Mesenchymal stem cell (in vitro differentiated cells and primary cell): ENCODE data around the gene BIRC7.

ENCODE experiments used
- DNase-seq: peaks from one replicate; pipeline ENCODE4 v3.0.0-alpha.2; 2013
- H2AFZ ChIP-seq: one replicate; pipeline ENCODE4 v1.6.1; 2013; ENCODE audit warnings: low read depth, mild to moderate bottlenecking, control low read depth, inconsistent platforms, low read length, moderate library complexity
- H2AK5ac ChIP-seq: 2 replicates; pipeline ENCODE4 v1.6.1; 2013; ENCODE audit warnings: low read length, moderate library complexity, mild to moderate bottlenecking, inconsistent platforms; ENCODE audit not compliant: severe bottlenecking
- H2BK120ac ChIP-seq: one replicate; pipeline ENCODE4 v1.6.1; 2013; ENCODE audit warnings: low read depth, mild to moderate bottlenecking, inconsistent platforms, low read length, moderate library complexity
- H2BK12ac ChIP-seq, 2 experiments: one replicate each; pipeline ENCODE4 v1.6.1; 2013; ENCODE audit warnings: inconsistent platforms in 2 of 2, low read length in 2 of 2, mild to moderate bottlenecking in 2 of 2, moderate library complexity in 2 of 2, control low read depth in 1 of 2
- H2BK15ac ChIP-seq: one replicate; pipeline ENCODE4 v1.6.1; 2013; ENCODE audit warnings: mild to moderate bottlenecking, low read depth, inconsistent platforms; ENCODE audit not compliant: poor library complexity, severe bottlenecking
- H2BK5ac ChIP-seq: 2 replicates; pipeline ENCODE4 v1.6.1; 2013; ENCODE audit warnings: low read depth, mild to moderate bottlenecking, low read length, control low read depth, inconsistent platforms; ENCODE audit not compliant: poor library complexity, severe bottlenecking
- H3K14ac ChIP-seq, 2 experiments: one replicate each; pipeline ENCODE4 v1.6.1; 2013; ENCODE audit warnings: inconsistent platforms in 2 of 2, low read length in 2 of 2, control low read depth in 1 of 2, mild to moderate bottlenecking in 1 of 2, moderate library complexity in 1 of 2
- H3K18ac ChIP-seq, 2 experiments: one replicate each; pipeline ENCODE4 v1.6.1; 2013; ENCODE audit warnings: inconsistent platforms in 2 of 2, low read length in 2 of 2, control low read depth in 1 of 2, low read depth in 1 of 2, mild to moderate bottlenecking in 1 of 2
- H3K23ac ChIP-seq, 2 experiments: one replicate each; pipeline ENCODE4 v1.6.1; 2013; ENCODE audit warnings: inconsistent platforms in 2 of 2, low read length in 2 of 2, mild to moderate bottlenecking in 2 of 2, moderate library complexity in 2 of 2, control low read depth in 1 of 2
- H3K27ac ChIP-seq: 2 replicates; pipeline ENCODE4 v1.5.1; 2013; ENCODE audit warnings: mild to moderate bottlenecking, moderate library complexity, low read length, control low read depth, inconsistent platforms; ENCODE audit not compliant: poor library complexity, severe bottlenecking
- H3K27me3 ChIP-seq, 2 experiments: 2 replicates each; pipeline versions ENCODE4 v1.6.1 to v1.7.0; 2013; ENCODE audit warnings: low read length in 2 of 2, mild to moderate bottlenecking in 2 of 2, moderate library complexity in 2 of 2, control low read depth in 1 of 2, inconsistent platforms in 1 of 2; ENCODE audit not compliant: control insufficient read depth in 1 of 2, insufficient read depth in 1 of 2
- H3K36me3 ChIP-seq, 2 experiments: 2 replicates each; pipeline versions ENCODE4 v1.6.1 to v1.7.0; 2013; ENCODE audit warnings: low read length in 2 of 2, control low read depth in 1 of 2, inconsistent platforms in 1 of 2, low read depth in 1 of 2, mild to moderate bottlenecking in 1 of 2; ENCODE audit not compliant: insufficient read depth in 2 of 2, control insufficient read depth in 1 of 2
- H3K4ac ChIP-seq, 2 experiments: one replicate each; pipeline ENCODE4 v1.6.1; 2013; ENCODE audit warnings: inconsistent platforms in 2 of 2, low read length in 2 of 2, mild to moderate bottlenecking in 2 of 2, moderate library complexity in 2 of 2, control low read depth in 1 of 2, low read depth in 1 of 2
- H3K4me1 ChIP-seq: 2 replicates; pipeline ENCODE4 v1.6.1; 2013; ENCODE audit warnings: low read depth, low read length, control low read depth; ENCODE audit not compliant: control insufficient read depth, insufficient read depth
- H3K4me2 ChIP-seq: 2 replicates; pipeline ENCODE4 v1.6.1; 2013; ENCODE audit warnings: low read length, mild to moderate bottlenecking, inconsistent platforms; ENCODE audit not compliant: poor library complexity, severe bottlenecking
- H3K4me3 ChIP-seq, 2 experiments: 2 replicates each; pipeline versions ENCODE4 v1.5.1 to v1.7.0; 2013; ENCODE audit warnings: low read length in 2 of 2, mild to moderate bottlenecking in 2 of 2, control low read depth in 1 of 2, low read depth in 1 of 2; ENCODE audit not compliant: insufficient read depth in 1 of 2
- H3K79me1 ChIP-seq: replicated peaks from 2 replicates; pipeline ENCODE4 v1.6.1; 2013; ENCODE audit warnings: mild to moderate bottlenecking, control low read depth, low read length, inconsistent platforms; ENCODE audit not compliant: poor library complexity, severe bottlenecking
- H3K9ac ChIP-seq: 2 replicates; pipeline ENCODE4 v1.7.0; 2013; ENCODE audit warnings: mild to moderate bottlenecking, low read length, moderate library complexity
- H3K9me3 ChIP-seq: 2 replicates; pipeline ENCODE4 v1.7.0; 2013; ENCODE audit warnings: mild to moderate bottlenecking, low read length; ENCODE audit not compliant: control insufficient read depth
- H4K8ac ChIP-seq: one replicate; pipeline ENCODE4 v1.6.1; 2013; ENCODE audit warnings: inconsistent platforms, mild to moderate bottlenecking, low read length, moderate library complexity
- H4K91ac ChIP-seq: one replicate; pipeline ENCODE4 v1.6.1; 2013; ENCODE audit warnings: mild to moderate bottlenecking, low read length, inconsistent platforms
- WGBS: methylation state at CpG from one replicate; pipeline ENCODE4 v1.1.7; 2013; ENCODE audit warnings: mixed read lengths; 5-methylcytosine and 5-hydroxymethylcytosine counted together

The BIRC7 gene

GRCh38 chr20:63224412-63225081, 11.2 kb upstream of the BIRC7 start:
- H3K23ac ChIP-seq = no peak overlapping the region
- peak; percentile 61 for DNase-seq
- H2BK15ac ChIP-seq = peak overlapping the region; percentile 12
- no peak overlapping the region for H3K9ac ChIP-seq
- H3K4me3 ChIP-seq = no peak overlapping the region
- H3K18ac ChIP-seq = no peak overlapping the region
- WGBS = 52% methylated on average over 16 of the region's 16 CpGs
- no peaks in the 10 kb centered on the region for H3K79me1 ChIP-seq
- no peak overlapping the region for H4K8ac ChIP-seq
- H3K14ac ChIP-seq = peak overlapping the region in 1 of 2 experiments; percentile 47
- H2BK5ac ChIP-seq = peak overlapping the region; percentile 83
- no peak overlapping the region for H3K4me2 ChIP-seq
- peak overlapping the region; percentile 86 for H3K27ac ChIP-seq
- no peaks in the 10 kb centered on the region for H3K9me3 ChIP-seq
- H3K27me3 ChIP-seq = peaks cover 19 to 53% of the 10 kb centered on the region in 2 experiments
- H4K91ac ChIP-seq = no peak overlapping the region
- H3K36me3 ChIP-seq = no peaks in the 10 kb centered on the region
- H2AFZ ChIP-seq = peak overlapping the region; percentile 36
- H3K4me1 ChIP-seq = peaks cover 42% of the 10 kb centered on the region
- peak overlapping the region in 1 of 2 experiments; percentile 37 for H3K4ac ChIP-seq
- peak overlapping the region; percentile 69 for H2AK5ac ChIP-seq
- no peak overlapping the region for H2BK120ac ChIP-seq
- no peak overlapping the region for H2BK12ac ChIP-seq

GRCh38 chr20:63225082-63225454, 10.6 kb upstream of the BIRC7 start:
- Histone ChIP-seq H3K14ac (no peak overlapping the region), H3K23ac (no peak overlapping the region), H4K8ac (no peak overlapping the region), H2BK120ac (no peak overlapping the region), H3K36me3 (no peaks in the 10 kb centered on the region), H3K4me1 (peaks cover 42% of the 10 kb centered on the region), H3K9me3 (no peaks in the 10 kb centered on the region), H4K91ac (no peak overlapping the region), H3K18ac (no peak overlapping the region), H3K4ac (no peak overlapping the region), H3K4me3 (no peak overlapping the region), H2BK12ac (no peak overlapping the region), H2AK5ac (peak overlapping the region; percentile 31), H3K9ac (no peak overlapping the region), H3K4me2 (no peak overlapping the region), H2AFZ (no peak overlapping the region), H3K27me3 (peaks cover 14 to 48% of the 10 kb centered on the region in 2 experiments), H3K79me1 (no peaks in the 10 kb centered on the region), H3K27ac (peak overlapping the region; percentile 86), H2BK15ac (no peak overlapping the region), H2BK5ac (peak overlapping the region; percentile 83)
- DNase-seq = no peak
- 59% methylated on average over 5 of the region's 7 CpGs for WGBS

- WGBS = 88% methylated on average over 17 of the region's 19 CpGs
Observed at GRCh38 chr20:63226042-63226943, 9.4 kb upstream of the BIRC7 start.

GRCh38 chr20:63227260-63227659, 8.4 kb upstream of the BIRC7 start:
- no peak overlapping the region for H3K4me2 ChIP-seq
- 95% methylated on average over 5 of the region's 5 CpGs for WGBS
- H3K79me1 ChIP-seq = no peaks in the 10 kb centered on the region
- H3K4me3 ChIP-seq = no peak overlapping the region
- H2BK120ac ChIP-seq = no peak overlapping the region
- no peak overlapping the region for H2BK12ac ChIP-seq
- H3K27me3 ChIP-seq = peaks cover 0 to 29% of the 10 kb centered on the region in 2 experiments
- no peak overlapping the region for H3K14ac ChIP-seq
- no peak overlapping the region for H3K9ac ChIP-seq
- H4K8ac ChIP-seq = no peak overlapping the region
- no peaks in the 10 kb centered on the region for H3K9me3 ChIP-seq
- no peak overlapping the region for H3K4ac ChIP-seq
- no peak overlapping the region for H3K27ac ChIP-seq
- no peak overlapping the region for H4K91ac ChIP-seq
- H3K23ac ChIP-seq = no peak overlapping the region
- no peaks in the 10 kb centered on the region for H3K36me3 ChIP-seq
- H2BK15ac ChIP-seq = no peak overlapping the region
- H2BK5ac ChIP-seq = no peak overlapping the region
- peak overlapping the region; percentile 92 for H2AK5ac ChIP-seq
- no peak for DNase-seq
- no peak overlapping the region for H3K18ac ChIP-seq
- H3K4me1 ChIP-seq = peaks cover 55% of the 10 kb centered on the region
- no peak overlapping the region for H2AFZ ChIP-seq

More at GRCh38 chr20:63226042-63226943, 9.4 kb upstream of the BIRC7 start:
- H3K14ac ChIP-seq = no peak overlapping the region
- H3K27ac ChIP-seq = no peak overlapping the region
- H4K8ac ChIP-seq = no peak overlapping the region
- no peak overlapping the region for H3K4me2 ChIP-seq
- no peak overlapping the region for H2BK5ac ChIP-seq
- H3K4ac ChIP-seq = no peak overlapping the region
- H2BK12ac ChIP-seq = peak overlapping the region in 1 of 2 experiments; percentile 7
- no peak overlapping the region for H3K23ac ChIP-seq
- no peak overlapping the region for H3K9ac ChIP-seq
- no peak overlapping the region for H2BK120ac ChIP-seq
- H2AFZ ChIP-seq = no peak overlapping the region
- H3K4me1 ChIP-seq = peaks cover 52% of the 10 kb centered on the region
- no peaks in the 10 kb centered on the region for H3K9me3 ChIP-seq
- no peak overlapping the region for H3K18ac ChIP-seq
- H2BK15ac ChIP-seq = peak overlapping the region; percentile 30
- H4K91ac ChIP-seq = peak overlapping the region; percentile 19
- no peak overlapping the region for H3K4me3 ChIP-seq
- H3K27me3 ChIP-seq = peaks cover 2 to 36% of the 10 kb centered on the region in 2 experiments
- no peak for DNase-seq
- H3K36me3 ChIP-seq = no peaks in the 10 kb centered on the region
- H3K79me1 ChIP-seq = no peaks in the 10 kb centered on the region
- peak overlapping the region; percentile 92 for H2AK5ac ChIP-seq
